Measurements from ENCODE around the gene HACD3. TPM values are rescaled to one million over a fixed set of nuclear protein-coding genes. Genes with fewer than 3 reads are reported as not detected.

Gene HACD3
- total RNA-seq, 1 donor from 2014 or later: 60.8 TPM

DNA sequence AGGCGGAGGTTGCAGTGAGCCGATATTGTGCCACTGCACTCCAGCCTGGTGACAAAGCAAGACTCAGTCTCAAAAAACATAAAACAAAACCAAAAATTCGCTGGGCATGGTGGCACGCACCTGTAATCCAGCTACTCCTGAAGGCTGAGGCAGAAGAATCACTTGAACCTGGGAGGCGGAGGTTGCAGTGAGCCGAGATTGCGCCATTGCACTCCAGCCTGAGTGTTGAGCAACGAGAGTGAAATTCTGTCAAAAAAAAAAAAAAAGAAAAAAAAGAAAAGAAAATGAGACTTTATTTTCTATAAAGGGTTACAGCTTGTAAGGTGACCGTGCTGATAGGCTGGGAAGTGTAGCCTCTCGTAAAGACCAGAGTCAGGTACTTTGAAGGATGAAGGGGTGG, 6.0 kb upstream of the HACD3 start:
- TF ChIP-seq CTCF (IDR thresholded peaks at IDR 0.05; ENCODE audit: insufficient read depth, low read length, severe bottlenecking): no peak
- Histone ChIP-seq H3K36me3 (ENCODE audit: control insufficient read depth, insufficient read depth, low read length) (no peaks in the 10 kb centered on the region), H3K4me3 (ENCODE audit: low read depth, low read length) (no peak overlapping the region), H3K27me3 (ENCODE audit: control insufficient read depth, insufficient read depth, low read length) (no peaks in the 10 kb centered on the region)
- DNase-seq (ENCODE audit: low read depth) (no peak), FAIRE-seq (no peak)

GRCh38 chr15:65525622-65526021, 4.6 kb upstream of the HACD3 start:
- TF ChIP-seq CTCF (IDR thresholded peaks at IDR 0.05; ENCODE audit: insufficient read depth, low read length, severe bottlenecking): no peak
- FAIRE-seq (no peak), DNase-seq (ENCODE audit: low read depth) (peak; percentile 44)
- H3K36me3 ChIP-seq (ENCODE audit: control insufficient read depth, insufficient read depth, low read length): no peaks in the 10 kb centered on the region
- H3K27me3 ChIP-seq (ENCODE audit: control insufficient read depth, insufficient read depth, low read length): no peaks in the 10 kb centered on the region
- H3K4me3 ChIP-seq (ENCODE audit: low read depth, low read length): no peak overlapping the region

DNA sequence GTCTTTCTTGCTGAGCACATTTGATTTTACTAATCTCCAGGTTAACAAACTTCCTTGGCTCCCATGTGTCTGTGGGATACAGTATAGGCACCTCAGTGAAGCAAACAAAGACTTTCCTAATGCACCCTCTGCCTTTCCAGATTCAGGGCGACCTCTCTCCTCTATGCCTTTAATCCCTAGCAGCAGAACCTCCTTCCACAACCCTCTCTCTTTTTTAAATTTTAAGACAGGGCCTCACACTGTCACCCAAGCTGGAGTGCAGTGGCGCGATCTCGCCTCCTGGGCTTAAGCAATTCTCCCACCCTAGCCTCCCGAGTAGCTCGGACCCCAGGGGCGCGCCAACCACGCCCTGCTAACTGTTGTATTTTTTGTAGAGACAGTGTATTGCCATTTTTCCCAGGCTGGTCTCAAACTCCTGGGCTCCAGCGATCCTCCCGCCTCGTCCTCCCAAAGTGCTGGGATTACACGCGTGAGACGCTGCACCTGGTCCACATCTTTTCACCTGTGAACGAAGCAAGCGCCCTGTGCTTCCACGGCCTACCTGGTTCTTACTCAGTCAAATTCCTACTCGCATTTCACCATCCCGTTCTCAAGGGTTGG, 1.7 kb upstream of the HACD3 start:
- FAIRE-seq: no peak
- TF ChIP-seq CTCF (IDR thresholded peaks at IDR 0.05; ENCODE audit: insufficient read depth, low read length, severe bottlenecking): no peak
- H3K27me3 ChIP-seq (ENCODE audit: control insufficient read depth, insufficient read depth, low read length): no peaks in the 10 kb centered on the region
- DNase-seq (ENCODE audit: low read depth): no peak
- H3K4me3 ChIP-seq (ENCODE audit: low read depth, low read length): no peak overlapping the region
- H3K36me3 ChIP-seq (ENCODE audit: control insufficient read depth, insufficient read depth, low read length): no peaks in the 10 kb centered on the region

DNA sequence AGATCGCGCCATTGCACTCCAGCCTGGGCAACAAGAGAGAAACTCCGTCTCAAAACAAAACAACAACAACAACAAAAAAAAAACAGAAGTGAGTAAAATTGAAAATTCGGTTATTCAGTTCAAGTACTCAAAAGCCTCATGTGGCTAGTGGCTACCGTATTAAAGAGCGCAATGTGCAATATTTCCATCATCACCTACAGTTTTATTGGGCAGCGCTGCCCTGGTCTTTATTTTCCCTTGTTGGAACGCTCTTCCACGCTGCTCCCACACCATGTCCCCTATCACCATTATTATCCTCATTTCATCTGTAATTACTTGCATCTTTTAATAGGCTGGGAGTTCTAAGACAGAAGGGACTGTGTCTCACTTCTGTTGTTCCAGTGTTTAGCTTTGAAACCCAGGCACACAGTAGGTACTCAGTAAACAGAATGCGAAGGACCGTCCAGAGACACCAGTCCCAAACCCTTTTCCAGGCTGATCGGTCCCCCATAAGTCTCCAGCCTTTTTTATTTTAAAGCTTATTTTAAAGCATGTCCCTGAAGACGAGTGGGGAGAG, 423 bp upstream of the HACD3 start:
- H3K27me3 ChIP-seq (ENCODE audit: control insufficient read depth, insufficient read depth, low read length): no peaks in the 10 kb centered on the region
- no peak for TF ChIP-seq CTCF (IDR thresholded peaks at IDR 0.05; ENCODE audit: insufficient read depth, low read length, severe bottlenecking)
- no peaks in the 10 kb centered on the region for H3K36me3 ChIP-seq (ENCODE audit: control insufficient read depth, insufficient read depth, low read length)
- no peak for FAIRE-seq
- H3K4me3 ChIP-seq (ENCODE audit: low read depth, low read length): peak overlapping the region; percentile 91
- no peak for DNase-seq (ENCODE audit: low read depth)

GRCh38 chr15:65532738-65533051, 2.4 kb downstream of the HACD3 start:
- DNase-seq (ENCODE audit: low read depth) (peak; percentile 85), FAIRE-seq (no peak)
- Histone ChIP-seq H3K27me3 (ENCODE audit: control insufficient read depth, insufficient read depth, low read length) (no peaks in the 10 kb centered on the region), H3K36me3 (ENCODE audit: control insufficient read depth, insufficient read depth, low read length) (peaks cover 2% of the 10 kb centered on the region), H3K4me3 (ENCODE audit: low read depth, low read length) (no peak overlapping the region)
- no peak for TF ChIP-seq CTCF (IDR thresholded peaks at IDR 0.05; ENCODE audit: insufficient read depth, low read length, severe bottlenecking)
